Endothelial cell of umbilical vein (primary cell): ENCODE data around the gene BMPR1B. TPM values are rescaled to one million over a fixed set of nuclear protein-coding genes. Genes with fewer than 3 reads are reported as not detected.

ENCODE experiments used
- BruUV-seq: library from RNA; stranded (reverse); fragments of 400-500 nt; replicated peaks from 2 replicates; lab custom pipeline; 2021; lab: Mats Ljungman, UMichigan
- CTCF ChIA-PET: fragments of 300-600, 350-600 bp; sonication (Branson Sonifier 250); formaldehyde crosslinking; loops from one replicate; lab custom pipeline; 2021; ENCODE audit warnings: antibody characterized with exemption, inconsistent platforms; lab: Charles Lee
- POLR2A ChIA-PET: fragments of 300-600, 350-600 bp; sonication (Branson Sonifier 250); formaldehyde crosslinking; loops from one replicate; lab custom pipeline; 2021; ENCODE audit warnings: antibody characterized with exemption, inconsistent platforms; lab: Charles Lee
- DNase-seq: peaks from one replicate; pipeline ENCODE4 v3.0.0-alpha.2; 2011; ENCODE audit warnings: low read depth, low spot score
- FAIRE-seq: peaks from 2 replicates; lab custom pipeline; 2011; peaks lifted over from hg19 to GRCh38; lab: Jason Lieb, UNC
- H2AFZ ChIP-seq: 2 replicates; pipeline ENCODE4 v1.6.0; 2012; ENCODE audit warnings: low read depth, low read length, control low read depth, inconsistent platforms
- H3K27ac ChIP-seq: 2 replicates; pipeline ENCODE4 v1.5.1; 2011; ENCODE audit warnings: low read depth, mild to moderate bottlenecking, control low read depth, low read length, moderate library complexity; ENCODE audit not compliant: insufficient read depth
- H3K27me3 ChIP-seq, 2 experiments: 2 replicates each; pipeline versions ENCODE4 v1.6.0 to v1.6.1; 2011; ENCODE audit warnings: low read length in 2 of 2, mixed read lengths in 1 of 2; ENCODE audit not compliant: control insufficient read depth in 2 of 2, insufficient read depth in 2 of 2
- H3K36me3 ChIP-seq, 2 experiments: 2 replicates in 1 of 2; 3 replicates in 1 of 2; pipeline ENCODE4 v1.5.1; 2011; ENCODE audit warnings: low read length in 2 of 2, mild to moderate bottlenecking in 1 of 2, moderate library complexity in 1 of 2; ENCODE audit not compliant: control insufficient read depth in 2 of 2, insufficient read depth in 2 of 2; ENCODE audit errors: extremely low read depth in 1 of 2
- H3K4me1 ChIP-seq: 3 replicates; pipeline ENCODE4 v1.5.1; 2011; ENCODE audit warnings: mild to moderate bottlenecking, low read length; ENCODE audit not compliant: control insufficient read depth, insufficient read depth; ENCODE audit errors: extremely low read depth
- H3K4me2 ChIP-seq: 2 replicates; pipeline ENCODE4 v1.6.1; 2011; ENCODE audit warnings: low read length, control low read depth, mixed read lengths; ENCODE audit not compliant: insufficient read depth
- H3K4me3 ChIP-seq, 3 experiments: fragments of 200-600 bp in 1 of 3; sonication (generic), shearing (Covaris generic) in 1 of 3; replicated peaks in 1 of 3; 2 replicates each; pipeline ENCODE4 v1.5.1; 2011 to 2016; ENCODE audit warnings: control low read depth in 3 of 3, low read length in 3 of 3, mild to moderate bottlenecking in 2 of 3, inconsistent platforms in 1 of 3, low read depth in 1 of 3, moderate library complexity in 1 of 3; ENCODE audit not compliant: insufficient read depth in 1 of 3
- H3K79me2 ChIP-seq: 2 replicates; pipeline ENCODE4 v1.6.0; 2012; ENCODE audit warnings: low read length, inconsistent platforms; ENCODE audit not compliant: control insufficient read depth, insufficient read depth
- H3K9ac ChIP-seq: replicated peaks from 2 replicates; pipeline ENCODE3; 2011; ENCODE audit warnings: low read length, control low read depth; ENCODE audit not compliant: insufficient read depth; ENCODE audit errors: extremely low read depth
- H3K9me1 ChIP-seq: replicated peaks from 3 replicates; pipeline ENCODE4 v1.6.0; 2011; ENCODE audit warnings: mild to moderate bottlenecking, low read length; ENCODE audit not compliant: control insufficient read depth, insufficient read depth; ENCODE audit errors: extremely low read depth
- H3K9me3 ChIP-seq: replicated peaks from 2 replicates; pipeline ENCODE4 v1.5.1; 2012; ENCODE audit warnings: low read length, inconsistent platforms; ENCODE audit not compliant: control insufficient read depth, insufficient read depth
- H4K20me1 ChIP-seq: replicated peaks from 2 replicates; pipeline ENCODE3; 2011; ENCODE audit warnings: mild to moderate bottlenecking, low read length; ENCODE audit not compliant: control insufficient read depth, insufficient read depth; ENCODE audit errors: extremely low read depth
- EZH2 ChIP-seq: IDR thresholded peaks from 2 replicates; pipeline ENCODE4 v1.6.1; 2012; ENCODE audit warnings: borderline replicate concordance, low read depth, mild to moderate bottlenecking, moderate library complexity, low read length, inconsistent platforms; ENCODE audit not compliant: severe bottlenecking
- FOS ChIP-seq: IDR thresholded peaks from 2 replicates; pipeline ENCODE4 v1.6.1; 2011; ENCODE audit warnings: mild to moderate bottlenecking, low read length, moderate library complexity, borderline replicate concordance; ENCODE audit not compliant: insufficient read depth
- GATA2 ChIP-seq: IDR thresholded peaks from 2 replicates; pipeline ENCODE4 v1.7.0; 2011; ENCODE audit warnings: low read depth, mild to moderate bottlenecking, moderate library complexity, mixed read lengths, low read length; ENCODE audit not compliant: insufficient read length, insufficient read depth
- JUN ChIP-seq: IDR thresholded peaks from 2 replicates; pipeline ENCODE4 v1.6.1; 2011; ENCODE audit warnings: borderline replicate concordance, low read depth; ENCODE audit not compliant: insufficient read length, insufficient read depth
- MYC ChIP-seq: IDR thresholded peaks from one replicate; pipeline ENCODE4 v1.6.1; 2011; ENCODE audit warnings: mild to moderate bottlenecking, low read depth, low read length
- POLR2A ChIP-seq: IDR thresholded peaks from 2 replicates; pipeline ENCODE4 v1.6.1; 2012; ENCODE audit warnings: low read depth, mild to moderate bottlenecking, control low read depth, low read length
- POLR2AphosphoS5 ChIP-seq: IDR thresholded peaks from 2 replicates; pipeline ENCODE4 v1.6.1; 2012; ENCODE audit warnings: low read depth, mild to moderate bottlenecking, control low read depth, low read length, moderate library complexity; ENCODE audit not compliant: insufficient read depth
- dilution Hi-C: fragments of 300-500 bp; cut with MboI; formaldehyde crosslinking; loops from one replicate; pipeline ENCODE4 v1.15.0; 2019; ENCODE audit warnings: low sequenced_read_pairs; ENCODE audit not compliant: extremely low pct_ligation_motif_present
- intact Hi-C: fragments of 100-400 bp; cut with micrococcal nuclease; formaldehyde crosslinking; loops from one replicate; pipeline ENCODE4 v1.10.0; 2022
- polyA plus RNA-seq, 4 experiments: library from polyadenylated mRNA; depleted of rRNA in 3 of 4; stranded (reverse) in 3 of 4; unstranded in 1 of 4; fragments of >200 nt; gene quantifications; 2 replicates each; pipeline versions ENCODE4 v1.2.1 to v1.2.3, GENCODE V29; 2011 to 2012; ENCODE audit warnings: missing spikeins in 1 of 4
- total RNA-seq: library from RNA; stranded (reverse); gene quantifications from 2 replicates; pipeline ENCODE4 v1.2.3, GENCODE V29; 2021
- TF ChIP-seq, protein P1 (sequence below), 2 donors: IDR thresholded peaks; 1 replicate in 1 of 2; 2 replicates in 1 of 2; pipeline ENCODE4 v1.5.1; 2011; ENCODE audit warnings: low read length in 2 of 2, mild to moderate bottlenecking in 2 of 2, moderate library complexity in 2 of 2, control low read depth in 1 of 2, inconsistent platforms in 1 of 2, low read depth in 1 of 2; ENCODE audit not compliant: insufficient read depth in 1 of 2; ENCODE audit errors: extremely low read depth in 1 of 2
- TF ChIP-seq, protein P2 (sequence below): IDR thresholded peaks from 2 replicates; pipeline ENCODE4 v1.6.1; 2011; ENCODE audit not compliant: insufficient read depth, insufficient read length

The BMPR1B gene
- total and polyA plus RNA-seq, 2 donors (not counting 3 experiments of a cell fraction or from before 2014, with no cell fraction given) = 0.28 to 2.1 TPM

GRCh38 chr4:95193391-95194224 is 435.9 kb downstream of the BMPR1B start:
- POLR2A ChIA-PET = no interaction called here
- TF ChIP-seq, protein P1, sequence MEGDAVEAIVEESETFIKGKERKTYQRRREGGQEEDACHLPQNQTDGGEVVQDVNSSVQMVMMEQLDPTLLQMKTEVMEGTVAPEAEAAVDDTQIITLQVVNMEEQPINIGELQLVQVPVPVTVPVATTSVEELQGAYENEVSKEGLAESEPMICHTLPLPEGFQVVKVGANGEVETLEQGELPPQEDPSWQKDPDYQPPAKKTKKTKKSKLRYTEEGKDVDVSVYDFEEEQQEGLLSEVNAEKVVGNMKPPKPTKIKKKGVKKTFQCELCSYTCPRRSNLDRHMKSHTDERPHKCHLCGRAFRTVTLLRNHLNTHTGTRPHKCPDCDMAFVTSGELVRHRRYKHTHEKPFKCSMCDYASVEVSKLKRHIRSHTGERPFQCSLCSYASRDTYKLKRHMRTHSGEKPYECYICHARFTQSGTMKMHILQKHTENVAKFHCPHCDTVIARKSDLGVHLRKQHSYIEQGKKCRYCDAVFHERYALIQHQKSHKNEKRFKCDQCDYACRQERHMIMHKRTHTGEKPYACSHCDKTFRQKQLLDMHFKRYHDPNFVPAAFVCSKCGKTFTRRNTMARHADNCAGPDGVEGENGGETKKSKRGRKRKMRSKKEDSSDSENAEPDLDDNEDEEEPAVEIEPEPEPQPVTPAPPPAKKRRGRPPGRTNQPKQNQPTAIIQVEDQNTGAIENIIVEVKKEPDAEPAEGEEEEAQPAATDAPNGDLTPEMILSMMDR (IDR thresholded peaks at IDR 0.05; ENCODE audit: extremely low read depth in 1 of 2, insufficient read depth in 1 of 2, low read depth in 1 of 2, low read length in 2 of 2) = no peak
- TF ChIP-seq FOS (no peak), GATA2 (no peak), JUN (no peak), POLR2AphosphoS5 (no peak), EZH2 (no peak), MYC (no peak), POLR2A (no peak)
- TF ChIP-seq, protein P2, sequence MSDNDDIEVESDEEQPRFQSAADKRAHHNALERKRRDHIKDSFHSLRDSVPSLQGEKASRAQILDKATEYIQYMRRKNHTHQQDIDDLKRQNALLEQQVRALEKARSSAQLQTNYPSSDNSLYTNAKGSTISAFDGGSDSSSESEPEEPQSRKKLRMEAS = no peak
- FAIRE-seq (no peak), DNase-seq (no peak)
- no peak overlapping the region for H3K4me3 ChIP-seq
- no peaks in the 10 kb centered on the region for H4K20me1 ChIP-seq
- no TSS peak for BruUV-seq
- H3K4me2 ChIP-seq = no peak overlapping the region
- no peaks in the 10 kb centered on the region for H3K79me2 ChIP-seq
- H3K9me1 ChIP-seq = no peaks in the 10 kb centered on the region
- no peaks in the 10 kb centered on the region for H3K36me3 ChIP-seq
- H3K9me3 ChIP-seq = no peaks in the 10 kb centered on the region
- H3K27ac ChIP-seq = no peak overlapping the region
- dilution Hi-C loops = no loop called here
- peaks cover 0 to 3% of the 10 kb centered on the region in 2 experiments for H3K27me3 ChIP-seq
- CTCF ChIA-PET = interaction anchor here (1.0 kb wide), 1 partner anchor 317 kb away, joined by 3 read pairs; no protein-coding TSS in a partner anchor
- no peak overlapping the region for H3K9ac ChIP-seq
- intact Hi-C loops = no loop called here
- no peaks in the 10 kb centered on the region for H3K4me1 ChIP-seq
- no peak overlapping the region for H2AFZ ChIP-seq
